Left lung (tissue), 10 donors: ENCODE data around the gene CRABP1. TPM values are rescaled to one million over a fixed set of nuclear protein-coding genes. Genes with fewer than 3 reads are reported as not detected.

Experiments used
- ATAC-seq: fragments of 200-7000 bp; cut with Tn5 transposase; one replicate; pipeline ENCODE4 v1.9.1; 2020; ENCODE audit warnings: moderate library complexity
- DNase-seq, 4 donors: peaks; one replicate each; pipeline ENCODE4 v3.0.0-alpha.2; 2013 to 2020
- H3K27ac ChIP-seq, 2 donors: fragments of 200-600 bp; sonication (generic) in 1 of 2; one replicate each; pipeline versions ENCODE4 v1.5.0 to v1.8.0; 2020 to 2021
- H3K27me3 ChIP-seq, 2 donors: fragments of 200-600 bp; sonication (generic) in 1 of 2; one replicate each; pipeline versions ENCODE4 v1.5.0 to v1.8.0; 2020 to 2021
- H3K36me3 ChIP-seq, 2 donors: fragments of 200-600 bp; sonication (generic) in 1 of 2; one replicate each; pipeline versions ENCODE4 v1.5.0 to v1.8.0; 2020 to 2021
- H3K4me1 ChIP-seq, 2 donors: fragments of 200-600 bp; one replicate each; pipeline ENCODE4 v1.8.0; 2021
- H3K4me3 ChIP-seq, 2 donors: fragments of 200-600 bp; sonication (generic) in 1 of 2; one replicate each; pipeline versions ENCODE4 v1.5.0 to v1.8.0; 2020 to 2021; ENCODE audit warnings: mild to moderate bottlenecking in 1 of 2
- H3K9me3 ChIP-seq, 2 donors: fragments of 200-600 bp; sonication (generic) in 1 of 2; one replicate each; pipeline versions ENCODE4 v1.5.0 to v1.8.0; 2020 to 2021
- intact Hi-C, 2 donors: fragments of 100-400 bp; cut with DNase I; formaldehyde crosslinking; loops; one replicate each; pipeline versions ENCODE4 v1.11.2 to v1.14.2; 2022
- polyA plus RNA-seq, 6 donors: library from polyadenylated mRNA; unstranded; fragments of 120-200 nt; gene quantifications; one replicate each; pipeline ENCODE4 v1.2.1, GENCODE V29; 2013; ENCODE audit not compliant: insufficient read length in 6 of 6
- total RNA-seq, 2 donors: library from RNA; stranded (reverse); fragmentation: NEBNext Ultra II Directional; extraction: Animal tissue kit (Norgen Biotek cat#: 25700); gene quantifications; one replicate each; pipeline ENCODE4 v1.2.1, GENCODE V29; 2021
- TF ChIP-seq, protein P1 (sequence below), 2 donors: fragments of 200-600 bp; sonication (generic) in 1 of 2; IDR thresholded peaks; one replicate each; pipeline versions ENCODE4 v1.5.0 to v1.8.0; 2021; ENCODE audit warnings: antibody characterized with exemption in 2 of 2
- donor health status: DM: no; HTN: yes; CAD: no.
- donor health status: DM: no; HTN: no; CAD: no.

CRABP1 gene
- total and polyA plus RNA-seq, 8 donors, result 0.29 to 0.79 (median 0.40) TPM; not detected in 2

DNA sequence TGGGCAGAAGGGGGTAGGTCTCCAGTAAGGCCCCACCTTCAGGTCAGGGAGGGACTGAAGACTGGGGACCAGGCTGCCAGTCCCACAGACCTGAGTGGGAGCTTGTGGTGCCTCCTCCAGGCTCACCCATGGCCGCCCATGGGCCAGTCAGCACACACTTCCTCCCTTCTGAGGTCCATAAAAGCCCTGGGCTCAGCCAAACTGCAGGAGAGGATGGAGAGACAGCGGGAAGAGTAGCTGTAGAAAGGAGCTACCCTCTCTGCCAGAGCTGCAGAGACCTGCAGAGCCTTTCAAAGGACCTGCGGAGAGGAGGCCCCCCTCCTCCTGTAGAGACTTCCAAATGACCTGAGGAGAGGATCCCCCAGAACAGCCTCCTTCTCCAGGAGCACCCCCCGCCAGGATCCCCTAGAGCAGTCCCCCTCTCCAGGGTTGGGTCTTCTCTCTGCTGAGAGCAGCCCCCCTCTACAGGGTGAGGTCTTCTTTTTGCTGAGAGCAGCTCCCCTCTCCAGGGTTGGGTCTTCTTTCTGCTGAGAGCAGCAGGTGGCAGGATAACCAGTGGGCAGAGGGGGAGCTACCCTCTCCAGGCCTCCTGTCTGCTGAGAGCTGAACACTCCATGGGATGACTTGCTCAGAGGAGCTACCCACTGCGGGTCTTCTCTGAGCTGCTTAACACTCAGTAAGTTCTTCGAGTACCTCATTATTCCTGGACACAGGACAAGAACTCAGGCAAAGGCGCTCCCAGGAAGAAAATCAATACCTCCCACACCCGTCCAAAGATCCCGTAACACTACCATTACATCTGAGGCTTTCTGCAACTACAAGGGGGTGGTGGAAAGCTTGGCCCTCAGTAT, 35.7 kb upstream of the CRABP1 start:
- intact Hi-C loops, result no loop called here
- TF ChIP-seq, protein P1, sequence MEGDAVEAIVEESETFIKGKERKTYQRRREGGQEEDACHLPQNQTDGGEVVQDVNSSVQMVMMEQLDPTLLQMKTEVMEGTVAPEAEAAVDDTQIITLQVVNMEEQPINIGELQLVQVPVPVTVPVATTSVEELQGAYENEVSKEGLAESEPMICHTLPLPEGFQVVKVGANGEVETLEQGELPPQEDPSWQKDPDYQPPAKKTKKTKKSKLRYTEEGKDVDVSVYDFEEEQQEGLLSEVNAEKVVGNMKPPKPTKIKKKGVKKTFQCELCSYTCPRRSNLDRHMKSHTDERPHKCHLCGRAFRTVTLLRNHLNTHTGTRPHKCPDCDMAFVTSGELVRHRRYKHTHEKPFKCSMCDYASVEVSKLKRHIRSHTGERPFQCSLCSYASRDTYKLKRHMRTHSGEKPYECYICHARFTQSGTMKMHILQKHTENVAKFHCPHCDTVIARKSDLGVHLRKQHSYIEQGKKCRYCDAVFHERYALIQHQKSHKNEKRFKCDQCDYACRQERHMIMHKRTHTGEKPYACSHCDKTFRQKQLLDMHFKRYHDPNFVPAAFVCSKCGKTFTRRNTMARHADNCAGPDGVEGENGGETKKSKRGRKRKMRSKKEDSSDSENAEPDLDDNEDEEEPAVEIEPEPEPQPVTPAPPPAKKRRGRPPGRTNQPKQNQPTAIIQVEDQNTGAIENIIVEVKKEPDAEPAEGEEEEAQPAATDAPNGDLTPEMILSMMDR (IDR thresholded peaks at IDR 0.05), result no peak
- Histone ChIP-seq H3K27me3 (peaks cover 0 to 36% of the 10 kb centered on the region in 2 donors), H3K4me1 (peaks cover 0 to 9% of the 10 kb centered on the region in 2 donors), H3K27ac (no peak overlapping the region), H3K9me3 (no peaks in the 10 kb centered on the region), H3K36me3 (no peaks in the 10 kb centered on the region), H3K4me3 (no peak overlapping the region)
- DNase-seq (no peak), ATAC-seq (no peak)

DNA sequence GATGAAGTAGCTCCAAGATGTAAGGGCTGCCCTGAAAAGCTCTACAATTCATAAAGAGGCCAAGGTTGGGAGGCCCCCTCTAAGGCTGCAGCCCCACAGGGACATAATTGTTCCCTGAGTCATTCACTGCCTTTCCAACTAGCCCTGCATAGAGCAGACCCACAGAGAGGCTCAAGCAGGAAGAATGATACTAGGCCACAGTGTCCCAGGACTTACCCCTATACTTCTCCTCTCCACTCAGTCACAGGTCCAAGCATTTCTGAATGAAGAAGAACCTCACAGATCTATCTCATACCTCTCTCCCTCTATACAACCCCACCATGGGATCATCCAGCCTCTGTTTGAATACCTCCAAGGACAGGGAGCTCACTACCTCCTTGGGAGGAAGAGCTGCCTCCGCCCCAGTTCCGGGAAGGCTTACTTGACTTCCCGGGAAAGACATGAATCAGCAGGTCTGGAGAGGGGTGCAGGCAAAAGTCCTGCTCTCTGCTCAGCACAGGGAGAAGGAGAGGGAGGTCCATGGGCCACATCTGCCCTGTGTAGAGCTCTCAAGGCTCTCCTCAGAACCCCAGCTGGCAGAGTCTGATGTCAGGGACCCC, 33.9 kb upstream of the CRABP1 start:
- DNase-seq, result no peak
- H3K9me3 ChIP-seq, result no peaks in the 10 kb centered on the region
- TF ChIP-seq, protein P1 (IDR thresholded peaks at IDR 0.05), result no peak
- no peaks in the 10 kb centered on the region for H3K4me1 ChIP-seq
- H3K27me3 ChIP-seq, result peaks cover 0 to 36% of the 10 kb centered on the region in 2 donors
- no peak overlapping the region for H3K4me3 ChIP-seq
- H3K27ac ChIP-seq, result no peak overlapping the region
- intact Hi-C loops, result no loop called here
- H3K36me3 ChIP-seq, result no peaks in the 10 kb centered on the region
- ATAC-seq, result no peak

DNA sequence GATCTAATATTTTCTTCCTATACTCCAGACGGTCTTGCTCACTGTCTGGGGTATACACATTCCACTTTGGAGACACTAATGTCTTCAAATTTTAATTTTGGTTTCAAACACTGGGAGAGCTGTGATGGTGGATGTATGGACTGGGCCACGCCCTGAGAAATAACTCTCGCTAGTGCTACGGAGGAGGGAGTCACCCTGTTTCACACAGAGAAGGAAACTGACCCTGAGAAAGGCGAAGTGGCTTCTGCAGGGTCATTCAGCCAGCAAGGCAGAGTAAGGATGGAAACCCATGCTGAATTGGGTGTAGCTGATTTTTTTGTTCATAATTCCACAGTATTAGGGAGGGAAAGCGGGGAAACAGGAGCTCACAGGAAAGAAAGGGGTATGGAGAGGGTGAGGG, 32.2 kb upstream of the CRABP1 start:
- TF ChIP-seq, protein P1 (IDR thresholded peaks at IDR 0.05), result no peak
- intact Hi-C loops, result no loop called here
- Histone ChIP-seq H3K27me3 (peaks cover 0 to 36% of the 10 kb centered on the region in 2 donors), H3K4me3 (no peak overlapping the region), H3K36me3 (no peaks in the 10 kb centered on the region), H3K27ac (no peak overlapping the region), H3K4me1 (no peaks in the 10 kb centered on the region), H3K9me3 (no peaks in the 10 kb centered on the region)
- ATAC-seq (no peak), DNase-seq (no peak)

DNA sequence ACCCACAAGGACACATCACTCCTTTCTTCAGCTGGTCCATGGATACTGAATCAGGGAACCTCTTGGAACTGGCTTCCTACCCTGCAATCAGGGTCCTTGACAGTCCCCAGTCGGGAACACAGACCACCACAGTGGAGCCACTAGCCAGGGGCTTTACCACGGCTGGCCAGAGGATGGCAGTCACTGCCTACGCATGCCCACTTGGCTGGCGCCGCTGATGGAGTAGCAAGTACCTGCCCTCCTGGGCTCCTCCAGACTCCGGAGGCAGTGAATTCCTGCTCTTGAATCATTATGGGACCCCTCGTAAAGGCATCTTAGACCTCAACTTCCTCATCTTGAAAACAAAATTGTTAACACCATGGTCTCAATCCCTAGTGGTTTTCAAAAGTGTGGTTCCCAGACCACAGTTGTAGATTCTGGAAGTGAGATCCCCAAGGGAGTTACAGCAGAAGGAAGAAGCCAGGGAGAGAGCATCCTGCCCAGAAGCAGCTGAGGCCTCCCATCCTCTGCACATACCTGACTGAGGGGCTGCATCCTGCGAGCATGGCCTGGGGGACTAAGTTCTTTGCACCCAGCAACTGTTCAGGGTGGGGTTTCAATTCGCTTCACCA, 31.6 kb upstream of the CRABP1 start:
- Histone ChIP-seq H3K36me3 (no peaks in the 10 kb centered on the region), H3K27ac (no peak overlapping the region), H3K9me3 (no peaks in the 10 kb centered on the region), H3K4me1 (no peaks in the 10 kb centered on the region), H3K27me3 (peaks cover 0 to 33% of the 10 kb centered on the region in 2 donors), H3K4me3 (no peak overlapping the region)
- intact Hi-C loops, result no loop called here
- ATAC-seq (peak; percentile 96), DNase-seq (peak; percentile 36 to 86 (median 63))
- TF ChIP-seq, protein P1 (IDR thresholded peaks at IDR 0.05), result peak; percentile 69 to 72

DNA sequence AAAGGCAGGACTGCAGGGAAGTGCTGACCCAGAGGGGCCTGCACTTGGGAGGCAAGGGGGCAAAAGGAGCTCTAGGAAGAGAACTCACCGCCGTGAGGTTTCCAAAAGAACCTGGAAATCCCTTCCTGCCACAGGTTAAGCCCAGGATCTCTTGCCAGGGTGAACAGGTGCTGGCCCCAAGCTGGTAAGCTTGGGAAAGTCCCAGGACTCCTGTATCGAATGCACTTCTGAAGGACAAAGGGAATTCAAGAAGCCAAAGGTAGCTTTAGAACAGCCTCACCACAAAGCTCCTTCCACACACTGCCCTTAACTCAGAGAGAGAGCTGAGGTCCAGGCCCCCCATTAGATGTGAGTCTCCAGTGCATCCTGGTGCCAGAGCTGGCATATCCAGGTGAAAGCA, 28.9 kb upstream of the CRABP1 start:
- intact Hi-C loops, result loop anchor here in 1 of 2 donors (5.0 kb wide), 1 partner anchor 111 kb away; no protein-coding TSS in a partner anchor
- TF ChIP-seq, protein P1 (IDR thresholded peaks at IDR 0.05), result no peak

More for the DNA sequence above, 28.9 kb upstream of the CRABP1 start:
- Histone ChIP-seq H3K4me1 (no peaks in the 10 kb centered on the region), H3K27me3 (peaks cover 0 to 18% of the 10 kb centered on the region in 2 donors), H3K27ac (no peak overlapping the region), H3K9me3 (no peaks in the 10 kb centered on the region), H3K4me3 (no peak overlapping the region), H3K36me3 (no peaks in the 10 kb centered on the region)
- ATAC-seq, result no peak
- DNase-seq, result no peak
